Measurements from ENCODE around the gene MMS19. TPM values are rescaled to one million over a fixed set of nuclear protein-coding genes. Genes with fewer than 3 reads are reported as not detected.

MMS19 gene
- total RNA-seq, 1 experiment from 2014 or later, result 83.3 TPM

DNA sequence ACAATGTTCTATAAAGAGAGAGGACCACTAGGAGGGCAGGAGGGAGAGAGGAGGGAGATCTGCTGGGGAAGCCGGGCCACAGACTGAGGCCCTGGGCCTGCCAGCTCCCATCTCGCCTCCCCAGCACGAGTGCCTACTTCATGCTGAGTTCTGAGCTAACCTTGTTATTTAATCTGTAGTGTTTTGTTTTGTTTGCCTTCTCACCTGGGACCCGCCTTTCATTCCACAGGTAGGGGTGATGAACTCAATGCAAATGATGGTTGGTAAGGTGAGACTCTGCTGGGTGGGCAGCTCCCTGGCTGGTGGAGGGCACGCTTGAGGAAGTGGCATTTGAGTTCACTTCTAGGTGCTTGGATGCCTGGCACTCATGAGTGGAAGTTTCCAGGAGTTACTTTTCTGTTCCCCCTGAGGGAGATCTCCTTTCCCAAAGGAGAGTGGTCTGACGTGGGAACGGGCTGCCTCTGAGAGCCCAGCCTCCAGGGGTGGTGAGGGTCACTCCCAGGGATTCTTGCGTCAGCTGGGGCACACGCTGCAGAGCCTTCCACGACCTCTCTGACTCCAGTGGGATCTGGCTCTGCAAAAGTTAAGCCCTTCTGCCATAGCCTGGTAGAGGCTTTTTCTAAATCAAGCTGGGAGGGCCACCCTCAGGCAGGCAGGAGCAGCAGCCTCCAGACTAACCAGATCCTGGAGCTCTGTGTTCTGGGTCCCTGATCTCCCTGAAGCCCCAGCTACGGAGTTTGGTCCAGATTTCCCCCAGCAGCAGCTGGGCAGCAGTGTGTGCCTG is 22.9 kb upstream of the MMS19 start:
- no peak for ATAC-seq
- no peaks in the 10 kb centered on the region for H3K9me3 ChIP-seq (ENCODE audit: control insufficient read depth, insufficient read depth, low read depth, low read length)
- no peak for DNase-seq (ENCODE audit: low read depth, low spot score)
- no peak overlapping the region for H3K27ac ChIP-seq (ENCODE audit: low read length)
- BruUV-seq (replicated peaks), result no TSS peak
- intact Hi-C loops (cut with micrococcal nuclease; ENCODE audit: unreplicated experiment) (no loop called here), in situ Hi-C loops (cut with HindIII; ENCODE audit: low pct_unique_long_range_greater_than_20kb, low sequenced_read_pairs) (no loop called here)
- H3K36me3 ChIP-seq (ENCODE audit: control insufficient read depth, insufficient read depth, low read length), result no peaks in the 10 kb centered on the region
- TF ChIP-seq, protein P1, sequence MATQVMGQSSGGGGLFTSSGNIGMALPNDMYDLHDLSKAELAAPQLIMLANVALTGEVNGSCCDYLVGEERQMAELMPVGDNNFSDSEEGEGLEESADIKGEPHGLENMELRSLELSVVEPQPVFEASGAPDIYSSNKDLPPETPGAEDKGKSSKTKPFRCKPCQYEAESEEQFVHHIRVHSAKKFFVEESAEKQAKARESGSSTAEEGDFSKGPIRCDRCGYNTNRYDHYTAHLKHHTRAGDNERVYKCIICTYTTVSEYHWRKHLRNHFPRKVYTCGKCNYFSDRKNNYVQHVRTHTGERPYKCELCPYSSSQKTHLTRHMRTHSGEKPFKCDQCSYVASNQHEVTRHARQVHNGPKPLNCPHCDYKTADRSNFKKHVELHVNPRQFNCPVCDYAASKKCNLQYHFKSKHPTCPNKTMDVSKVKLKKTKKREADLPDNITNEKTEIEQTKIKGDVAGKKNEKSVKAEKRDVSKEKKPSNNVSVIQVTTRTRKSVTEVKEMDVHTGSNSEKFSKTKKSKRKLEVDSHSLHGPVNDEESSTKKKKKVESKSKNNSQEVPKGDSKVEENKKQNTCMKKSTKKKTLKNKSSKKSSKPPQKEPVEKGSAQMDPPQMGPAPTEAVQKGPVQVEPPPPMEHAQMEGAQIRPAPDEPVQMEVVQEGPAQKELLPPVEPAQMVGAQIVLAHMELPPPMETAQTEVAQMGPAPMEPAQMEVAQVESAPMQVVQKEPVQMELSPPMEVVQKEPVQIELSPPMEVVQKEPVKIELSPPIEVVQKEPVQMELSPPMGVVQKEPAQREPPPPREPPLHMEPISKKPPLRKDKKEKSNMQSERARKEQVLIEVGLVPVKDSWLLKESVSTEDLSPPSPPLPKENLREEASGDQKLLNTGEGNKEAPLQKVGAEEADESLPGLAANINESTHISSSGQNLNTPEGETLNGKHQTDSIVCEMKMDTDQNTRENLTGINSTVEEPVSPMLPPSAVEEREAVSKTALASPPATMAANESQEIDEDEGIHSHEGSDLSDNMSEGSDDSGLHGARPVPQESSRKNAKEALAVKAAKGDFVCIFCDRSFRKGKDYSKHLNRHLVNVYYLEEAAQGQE (IDR thresholded peaks at IDR 0.05; ENCODE audit: insufficient read depth in 1 of 2, low read depth in 2 of 2, low read length in 1 of 2), result no peak
- TF ChIP-seq TCF7L2 (IDR thresholded peaks at IDR 0.05; ENCODE audit: low read depth, low read length), result no peak
- TF ChIP-seq SIN3A (IDR thresholded peaks at IDR 0.05; ENCODE audit: borderline replicate concordance, insufficient read depth, low read depth, low read length), result no peak
- no peaks in the 10 kb centered on the region for H3K27me3 ChIP-seq (ENCODE audit: control insufficient read depth, insufficient read depth, low read length)
- ChIA-PET POLR2A (interaction anchor here (0.6 to 1.1 kb wide), 2 partner anchors 11 to 29 kb away, joined by 3 to 10 read pairs; no protein-coding TSS in a partner anchor), CTCF (no interaction called here)
- H3K4me1 ChIP-seq (ENCODE audit: control insufficient read depth, insufficient read depth, low read length), result peaks cover 17% of the 10 kb centered on the region
- no peak overlapping the region for H3K4me3 ChIP-seq (ENCODE audit: low read depth in 2 of 2, low read length in 2 of 2)

DNA sequence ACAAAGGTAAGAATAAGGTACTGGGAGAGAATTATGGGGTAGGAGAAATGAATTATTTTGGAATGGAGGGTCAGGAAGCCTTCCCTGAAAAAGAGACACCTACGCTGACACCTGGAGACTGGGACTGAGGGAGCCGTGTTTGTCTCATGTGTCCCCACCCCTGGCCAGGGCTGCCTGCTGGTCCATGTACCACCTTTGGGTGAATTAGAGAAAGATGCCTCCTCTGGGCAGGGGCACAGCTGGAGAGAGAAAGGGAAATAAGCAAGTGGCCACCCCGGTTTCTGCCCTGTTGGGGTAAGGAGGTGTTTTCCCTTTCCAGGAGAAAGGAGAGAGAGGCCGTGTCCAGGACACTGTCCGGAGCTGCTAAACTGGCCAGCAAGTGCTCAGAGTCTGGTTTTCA is 22.3 kb upstream of the MMS19 start:
- ChIA-PET POLR2A (interaction anchor here (0.6 kb wide), 1 partner anchor 36 kb away, joined by 3 read pairs; no protein-coding TSS in a partner anchor), CTCF (no interaction called here)
- Histone ChIP-seq H3K9me3 (ENCODE audit: control insufficient read depth, insufficient read depth, low read depth, low read length) (no peaks in the 10 kb centered on the region), H3K36me3 (ENCODE audit: control insufficient read depth, insufficient read depth, low read length) (no peaks in the 10 kb centered on the region), H3K27ac (ENCODE audit: low read length) (no peak overlapping the region), H3K27me3 (ENCODE audit: control insufficient read depth, insufficient read depth, low read length) (no peaks in the 10 kb centered on the region), H3K4me3 (ENCODE audit: low read depth in 2 of 2, low read length in 2 of 2) (no peak overlapping the region), H3K4me1 (ENCODE audit: control insufficient read depth, insufficient read depth, low read length) (peaks cover 16% of the 10 kb centered on the region)
- no peak for TF ChIP-seq SIN3A (IDR thresholded peaks at IDR 0.05; ENCODE audit: borderline replicate concordance, insufficient read depth, low read depth, low read length)
- no peak for TF ChIP-seq POLR2AphosphoS5 (IDR thresholded peaks at IDR 0.05; ENCODE audit: low read depth, low read length)
- no peak for TF ChIP-seq TCF7L2 (IDR thresholded peaks at IDR 0.05; ENCODE audit: low read depth, low read length)
- TF ChIP-seq, protein P1 (IDR thresholded peaks at IDR 0.05; ENCODE audit: insufficient read depth in 1 of 2, low read depth in 2 of 2, low read length in 1 of 2), result no peak
- TF ChIP-seq, protein P2, sequence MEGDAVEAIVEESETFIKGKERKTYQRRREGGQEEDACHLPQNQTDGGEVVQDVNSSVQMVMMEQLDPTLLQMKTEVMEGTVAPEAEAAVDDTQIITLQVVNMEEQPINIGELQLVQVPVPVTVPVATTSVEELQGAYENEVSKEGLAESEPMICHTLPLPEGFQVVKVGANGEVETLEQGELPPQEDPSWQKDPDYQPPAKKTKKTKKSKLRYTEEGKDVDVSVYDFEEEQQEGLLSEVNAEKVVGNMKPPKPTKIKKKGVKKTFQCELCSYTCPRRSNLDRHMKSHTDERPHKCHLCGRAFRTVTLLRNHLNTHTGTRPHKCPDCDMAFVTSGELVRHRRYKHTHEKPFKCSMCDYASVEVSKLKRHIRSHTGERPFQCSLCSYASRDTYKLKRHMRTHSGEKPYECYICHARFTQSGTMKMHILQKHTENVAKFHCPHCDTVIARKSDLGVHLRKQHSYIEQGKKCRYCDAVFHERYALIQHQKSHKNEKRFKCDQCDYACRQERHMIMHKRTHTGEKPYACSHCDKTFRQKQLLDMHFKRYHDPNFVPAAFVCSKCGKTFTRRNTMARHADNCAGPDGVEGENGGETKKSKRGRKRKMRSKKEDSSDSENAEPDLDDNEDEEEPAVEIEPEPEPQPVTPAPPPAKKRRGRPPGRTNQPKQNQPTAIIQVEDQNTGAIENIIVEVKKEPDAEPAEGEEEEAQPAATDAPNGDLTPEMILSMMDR (IDR thresholded peaks at IDR 0.05), result no peak
- ATAC-seq (no peak), DNase-seq (ENCODE audit: low read depth, low spot score) (no peak)
- in situ Hi-C loops (cut with HindIII; ENCODE audit: low pct_unique_long_range_greater_than_20kb, low sequenced_read_pairs) (no loop called here), intact Hi-C loops (cut with micrococcal nuclease; ENCODE audit: unreplicated experiment) (no loop called here)
- BruUV-seq (replicated peaks), result no TSS peak

All from Panc1 (cell line).